ENCODE results near the gene LRFN4. TPM values are rescaled to one million over a fixed set of nuclear protein-coding genes. Genes with fewer than 3 reads are reported as not detected.

The LRFN4 gene
- total RNA-seq, 1 donor from 2014 or later = 14.5 TPM

DNA sequence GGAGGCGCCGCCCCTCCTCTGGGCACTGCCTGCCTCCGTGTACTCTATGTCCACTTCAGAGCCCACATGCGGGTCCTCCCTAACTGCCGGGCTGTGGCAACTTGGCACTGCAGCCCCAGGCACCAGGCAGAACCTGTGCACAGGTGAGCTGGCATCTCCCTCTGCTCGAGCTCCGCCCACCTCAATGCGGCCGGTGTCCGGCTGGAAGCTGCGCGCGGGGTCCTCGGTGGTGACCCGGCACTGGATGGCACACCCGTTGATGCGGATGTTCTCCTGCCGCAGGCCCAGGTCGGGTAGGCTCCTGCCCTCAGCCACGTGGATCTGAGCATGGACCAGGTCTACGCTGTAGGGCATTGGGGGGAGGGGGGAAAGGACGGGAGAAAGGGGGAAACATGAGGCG is 9.1 kb downstream of the LRFN4 start:
- intact Hi-C loops (cut with DNase I) = loop anchor here (10.0 kb wide), 1 partner anchor 89 kb away; the partner anchor contains the start of gene PC
- DNase-seq (ENCODE audit: low spot score) = no peak
- ATAC-seq = no peak

GRCh38 chr11:66866511-66866986 is 9.7 kb downstream of the LRFN4 start:
- intact Hi-C loops (cut with DNase I) = loop anchor here (10.0 kb wide), 1 partner anchor 88 kb away; the partner anchor contains the start of gene PC
- DNase-seq (ENCODE audit: low spot score) (no peak), ATAC-seq (peak; percentile 10)

GRCh38 chr11:66867425-66868040 is 10.7 kb downstream of the LRFN4 start:
- intact Hi-C loops (cut with DNase I) = loop anchor here (10.0 kb wide), 1 partner anchor 87 kb away; the partner anchor contains the start of gene PC
- ATAC-seq = no peak
- DNase-seq (ENCODE audit: low spot score) = no peak

- intact Hi-C loops (cut with DNase I) = loop anchor here (10.0 kb wide), 1 partner anchor 87 kb away; the partner anchor contains the start of gene PC
- ATAC-seq (no peak), DNase-seq (ENCODE audit: low spot score) (no peak)
These were observed 11.3 kb downstream of the LRFN4 start for GRCh38 chr11:66868082-66868725.

GRCh38 chr11:66868726-66869566 is 12.1 kb downstream of the LRFN4 start:
- DNase-seq (ENCODE audit: low spot score) (no peak), ATAC-seq (no peak)
- intact Hi-C loops (cut with DNase I) = loop anchor here (10.0 kb wide), 1 partner anchor 86 kb away; the partner anchor contains the start of gene PC

DNA sequence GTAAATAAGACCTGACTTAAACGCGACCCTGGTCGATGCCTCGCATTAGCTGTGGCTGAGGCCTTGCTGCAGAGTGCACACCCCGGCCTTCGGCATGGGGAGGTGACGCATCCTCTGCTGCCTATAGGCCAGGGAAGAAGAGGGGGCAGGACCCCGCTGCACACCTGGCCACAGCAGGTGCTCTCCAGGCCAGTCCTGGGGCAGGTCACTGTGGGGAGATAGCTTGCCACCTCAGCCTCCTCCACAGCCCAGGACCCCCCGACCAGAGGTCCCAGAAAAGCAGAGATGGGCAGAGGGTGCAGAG is 12.7 kb downstream of the LRFN4 start:
- ATAC-seq (no peak), DNase-seq (ENCODE audit: low spot score) (no peak)
- intact Hi-C loops (cut with DNase I) = loop anchor here (10.0 kb wide), 1 partner anchor 85 kb away; the partner anchor contains the start of gene PC

DNA sequence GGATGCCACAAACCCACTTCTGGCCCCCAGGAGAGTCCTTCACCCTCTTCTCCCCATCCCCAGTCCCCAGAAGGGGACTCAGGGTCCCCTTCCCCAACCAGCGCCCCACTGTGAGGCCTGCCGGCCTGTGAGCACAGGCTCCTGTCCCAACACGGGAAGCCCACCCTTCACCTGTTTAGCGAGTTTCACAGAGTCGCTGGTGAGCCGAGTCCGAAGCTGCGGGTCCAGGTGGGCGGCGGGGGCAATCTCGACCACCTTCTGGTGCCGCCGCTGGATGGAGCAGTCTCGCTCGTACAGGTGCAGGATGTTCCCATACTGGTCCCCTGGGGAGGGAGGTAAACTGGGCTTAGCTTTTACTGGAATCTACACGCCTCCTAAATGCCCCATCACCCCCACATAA is 13.3 kb downstream of the LRFN4 start:
- intact Hi-C loops (cut with DNase I) = no loop called here
- DNase-seq (ENCODE audit: low spot score) (no peak), ATAC-seq (no peak)

DNA sequence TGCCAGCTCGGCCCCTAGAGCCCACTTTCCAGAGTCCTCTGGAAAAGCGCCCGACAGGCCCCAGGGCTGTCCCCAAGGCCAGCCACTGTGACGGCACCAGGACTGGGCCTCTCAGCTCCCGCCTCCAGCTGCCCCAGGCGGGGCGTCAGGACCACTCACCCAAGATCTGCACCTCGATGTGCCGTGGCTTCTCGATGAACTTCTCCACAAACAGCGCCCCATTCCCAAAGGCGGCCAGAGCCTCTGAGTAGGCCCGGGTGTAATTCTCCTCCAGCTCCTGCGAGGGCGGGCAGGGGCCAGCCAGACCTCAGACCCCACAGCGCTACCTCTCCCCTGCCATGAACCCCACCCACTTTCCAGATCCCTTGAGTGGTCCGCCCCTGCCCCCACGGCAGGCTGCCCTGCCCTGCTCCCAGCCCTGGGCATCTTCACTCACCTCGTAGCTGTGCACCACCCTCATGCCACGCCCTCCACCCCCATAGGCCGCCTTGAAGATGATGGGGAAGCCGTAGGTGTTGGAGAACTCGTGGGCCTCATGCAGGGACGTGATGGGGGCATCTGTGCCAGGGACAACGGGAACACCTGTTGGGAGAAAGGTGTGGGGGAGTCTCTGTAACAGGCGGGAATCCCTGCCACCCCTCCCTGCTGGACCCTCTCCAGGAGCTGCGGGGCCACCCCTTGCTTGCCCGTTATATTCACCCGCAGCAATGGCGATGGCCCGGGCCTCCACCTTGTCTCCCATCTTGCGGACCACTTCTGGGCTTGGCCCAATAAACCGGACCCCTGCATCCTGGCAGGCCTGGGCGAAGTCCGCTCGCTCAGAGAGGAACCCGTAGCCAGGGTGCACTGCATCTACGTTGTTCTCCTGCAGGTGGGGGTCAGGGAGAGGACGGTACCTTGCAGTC is 14.0 kb downstream of the LRFN4 start:
- ATAC-seq (no peak), DNase-seq (ENCODE audit: low spot score) (no peak)
- intact Hi-C loops (cut with DNase I) = no loop called here

DNA sequence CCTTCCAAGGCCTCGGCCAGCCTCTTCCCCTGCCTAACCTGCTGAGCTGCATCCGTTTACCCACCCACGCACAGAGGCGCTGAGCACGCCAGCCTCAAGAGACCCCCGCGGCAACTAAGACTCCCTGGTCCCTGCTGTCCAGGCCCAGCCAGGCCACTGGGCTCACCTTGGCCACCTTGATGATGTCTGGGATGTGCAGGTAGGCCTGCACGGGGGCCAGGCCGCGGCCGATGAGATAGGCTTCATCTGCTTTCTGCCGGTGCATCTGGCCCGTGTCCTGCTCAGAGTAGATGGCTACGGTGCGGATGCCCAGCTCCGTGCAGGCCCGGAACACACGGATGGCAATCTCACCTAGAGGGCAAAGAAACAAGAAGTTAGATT is 14.6 kb downstream of the LRFN4 start:
- no peak for DNase-seq (ENCODE audit: low spot score)
- no peak for ATAC-seq
- intact Hi-C loops (cut with DNase I) = no loop called here

DNA sequence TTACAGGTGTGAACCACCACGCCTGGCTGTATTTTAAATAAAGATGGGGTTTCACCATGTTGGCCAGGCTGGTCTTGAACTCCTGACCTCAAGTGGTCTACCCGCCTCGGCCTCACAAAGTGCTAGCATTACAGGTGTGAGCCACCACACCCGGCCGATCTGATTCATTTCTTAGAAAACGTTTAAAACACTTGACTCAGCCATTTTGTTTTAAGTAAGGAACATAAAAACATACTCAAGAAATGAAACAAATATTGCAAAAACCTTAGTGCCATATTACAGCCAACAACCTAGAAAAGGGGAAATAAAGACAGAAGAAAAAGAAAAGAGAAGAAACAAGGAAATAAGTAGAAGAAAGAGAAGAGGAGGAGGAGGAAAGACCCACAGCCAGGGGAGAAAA is 17.4 kb downstream of the LRFN4 start:
- ATAC-seq (no peak), DNase-seq (ENCODE audit: low spot score) (no peak)
- intact Hi-C loops (cut with DNase I) = no loop called here

DNA sequence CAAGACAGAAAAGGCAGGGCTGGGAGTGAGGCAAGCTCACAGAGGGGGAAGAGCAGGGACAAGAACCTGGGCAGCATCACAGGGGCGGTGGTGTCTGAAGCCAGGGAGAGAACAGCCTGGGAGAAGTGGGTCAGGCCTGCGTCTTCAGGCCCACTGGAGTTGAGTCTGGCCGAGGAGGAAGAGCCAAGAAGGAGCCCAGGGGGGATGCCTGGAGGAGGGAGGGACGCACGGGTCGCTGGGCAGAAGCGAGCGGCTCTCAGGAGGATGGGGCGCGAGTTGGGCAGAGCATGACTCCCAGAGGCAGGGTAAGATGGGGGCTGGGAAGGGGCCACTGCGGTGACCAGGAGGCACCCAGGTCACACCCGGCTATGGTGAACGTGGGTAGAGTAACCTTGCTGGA is 18.5 kb downstream of the LRFN4 start:
- ATAC-seq (no peak), DNase-seq (ENCODE audit: low spot score) (no peak)
- intact Hi-C loops (cut with DNase I) = no loop called here

GRCh38 chr11:66877588-66878385 is 20.9 kb downstream of the LRFN4 start:
- DNase-seq (ENCODE audit: low spot score) (no peak), ATAC-seq (no peak)
- intact Hi-C loops (cut with DNase I) = no loop called here

GRCh38 chr11:66878474-66878873 is 21.6 kb downstream of the LRFN4 start:
- peak; percentile 65 for ATAC-seq
- peak; percentile 71 for DNase-seq (ENCODE audit: low spot score)
- intact Hi-C loops (cut with DNase I) = no loop called here

- no peak for DNase-seq (ENCODE audit: low spot score)
- no peak for ATAC-seq
- intact Hi-C loops (cut with DNase I) = no loop called here
These were observed 22.1 kb downstream of the LRFN4 start for GRCh38 chr11:66879000-66879399.

GRCh38 chr11:66879583-66879982 is 22.7 kb downstream of the LRFN4 start:
- intact Hi-C loops (cut with DNase I) = no loop called here
- no peak for DNase-seq (ENCODE audit: low spot score)
- ATAC-seq = peak; percentile 33

DNA sequence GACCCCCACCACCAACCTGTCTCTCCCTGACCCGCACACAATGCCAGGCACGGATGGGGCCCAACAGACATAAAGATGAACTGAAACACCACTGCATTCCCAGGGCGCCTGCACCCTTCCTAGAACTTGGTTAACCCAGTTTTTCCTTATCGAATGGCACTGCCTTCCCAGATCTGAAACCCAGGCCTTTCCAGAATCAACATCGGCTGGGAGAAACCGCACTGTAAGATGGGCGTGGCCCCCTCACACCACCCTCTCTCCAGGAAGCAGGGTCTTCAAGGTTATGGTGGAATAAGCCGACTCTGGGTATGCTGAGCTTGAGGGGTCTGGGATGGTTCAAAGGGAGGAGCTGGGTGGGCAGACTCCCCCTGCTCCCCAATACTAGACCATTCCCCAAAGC is 23.1 kb downstream of the LRFN4 start:
- DNase-seq (ENCODE audit: low spot score) (no peak), ATAC-seq (no peak)
- intact Hi-C loops (cut with DNase I) = no loop called here

GRCh38 chr11:66880496-66881450 is 23.9 kb downstream of the LRFN4 start:
- DNase-seq (ENCODE audit: low spot score) (peak; percentile 69), ATAC-seq (no peak)
- intact Hi-C loops (cut with DNase I) = no loop called here
